A549 (cell line): ENCODE results near the gene VSTM5.

Experiments
- CHD2 ChIP-seq: fragments of 150-350 bp; IDR thresholded peaks from 2 replicates; pipeline ENCODE4 v1.6.1; 2014; ENCODE audit warnings: low read length; ENCODE audit not compliant: partially characterized antibody
- ELK1 ChIP-seq: fragments of 150-350 bp; IDR thresholded peaks from 2 replicates; pipeline ENCODE4 v1.6.1; 2014; ENCODE audit warnings: low read depth, mild to moderate bottlenecking, low read length
- EP300 ChIP-seq, 2 experiments: fragments of >200 bp; sonication (Bioruptor Twin); formaldehyde crosslinking; IDR thresholded peaks; 2 replicates in 1 of 2; 3 replicates in 1 of 2; pipeline ENCODE4 v1.6.1; 2016 to 2017
- MAX ChIP-seq: IDR thresholded peaks from 2 replicates; pipeline ENCODE4 v1.6.1; 2012
- MYC ChIP-seq: IDR thresholded peaks from 2 replicates; pipeline ENCODE4 v1.6.1; 2012; ENCODE audit warnings: mild to moderate bottlenecking, inconsistent platforms, low read length, improper control_type of control experiment, borderline replicate concordance
- POLR2A ChIP-seq: IDR thresholded peaks from 2 replicates; pipeline ENCODE4 v1.6.1; 2012; ENCODE audit warnings: mild to moderate bottlenecking, low read length
- RCOR1 ChIP-seq: fragments of 150-350 bp; IDR thresholded peaks from 2 replicates; pipeline ENCODE4 v1.6.1; 2014; ENCODE audit warnings: antibody characterized with exemption, low read length, low read depth
- SMC3 ChIP-seq: fragments of >200 bp; sonication (Bioruptor Twin); formaldehyde crosslinking; IDR thresholded peaks from 3 replicates; pipeline ENCODE4 v1.6.1; 2018; ENCODE audit warnings: inconsistent platforms

GRCh38 chr11:93821617-93822016 is 28.8 kb downstream of the VSTM5 start:
- no peak for TF ChIP-seq RCOR1
- TF ChIP-seq SMC3, result no peak
- TF ChIP-seq POLR2A, result no peak
- TF ChIP-seq MYC, result no peak
- TF ChIP-seq CHD2, result no peak
- TF ChIP-seq EP300 (IDR thresholded peaks at IDR 0.05), result no peak
- TF ChIP-seq ELK1, result no peak
- TF ChIP-seq MAX, result no peak
